ENCODE measurements around the gene MOB1B. TPM values are rescaled to one million over a fixed set of nuclear protein-coding genes. Genes with fewer than 3 reads are reported as not detected.

The MOB1B gene
- total RNA-seq, 4 donors from 2014 or later, result 8.3 to 17.9 (median 11.6) TPM

DNA sequence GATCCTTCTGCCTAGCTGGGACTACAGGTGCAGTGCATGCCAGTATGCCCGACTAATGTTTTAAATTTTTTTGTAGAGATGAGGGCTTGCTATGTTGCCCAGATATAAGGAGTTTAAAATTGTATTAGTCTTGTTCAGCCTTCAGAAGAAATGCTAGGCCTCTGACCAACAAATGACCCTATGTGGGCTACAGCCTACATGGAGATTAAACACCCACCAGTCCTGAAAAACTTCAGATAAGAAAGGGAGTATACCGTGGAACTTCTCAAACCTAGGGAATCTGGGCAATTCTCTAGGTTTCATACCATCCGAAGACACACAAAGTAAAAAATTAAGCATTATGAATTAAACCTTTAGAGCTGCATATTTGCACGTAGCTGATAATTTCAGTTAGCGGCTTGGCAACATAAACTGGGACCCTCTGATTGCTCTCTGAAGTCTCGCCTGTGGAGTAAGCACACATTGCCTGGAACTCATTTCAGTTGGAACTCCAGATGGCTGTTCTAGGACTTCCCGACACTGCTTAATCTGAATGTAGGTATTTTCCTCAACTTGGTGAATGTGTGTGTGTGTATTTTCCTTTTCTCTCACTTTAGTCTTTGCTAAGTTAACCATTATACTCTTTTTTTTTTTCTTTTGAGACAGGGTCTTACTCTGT, 33.0 kb downstream of the MOB1B start:
- TF ChIP-seq POLR2A (IDR thresholded peaks at IDR 0.05), result no peak
- no peaks in the 10 kb centered on the region for H3K27me3 ChIP-seq
- H3K9me3 ChIP-seq, result no peaks in the 10 kb centered on the region
- 87 to 97% methylated on average over 7 of the region's 7 CpGs for WGBS, 2 donors
- H3K4me1 ChIP-seq, result peaks cover 0 to 2% (median 0%) of the 10 kb centered on the region in 3 donors
- no peak overlapping the region for H3K27ac ChIP-seq
- no peaks in the 10 kb centered on the region for H3K36me3 ChIP-seq
- no peak for DNase-seq
- intact Hi-C loops (cut with DNase I), result no loop called here
- H3K4me3 ChIP-seq, result no peak overlapping the region

DNA sequence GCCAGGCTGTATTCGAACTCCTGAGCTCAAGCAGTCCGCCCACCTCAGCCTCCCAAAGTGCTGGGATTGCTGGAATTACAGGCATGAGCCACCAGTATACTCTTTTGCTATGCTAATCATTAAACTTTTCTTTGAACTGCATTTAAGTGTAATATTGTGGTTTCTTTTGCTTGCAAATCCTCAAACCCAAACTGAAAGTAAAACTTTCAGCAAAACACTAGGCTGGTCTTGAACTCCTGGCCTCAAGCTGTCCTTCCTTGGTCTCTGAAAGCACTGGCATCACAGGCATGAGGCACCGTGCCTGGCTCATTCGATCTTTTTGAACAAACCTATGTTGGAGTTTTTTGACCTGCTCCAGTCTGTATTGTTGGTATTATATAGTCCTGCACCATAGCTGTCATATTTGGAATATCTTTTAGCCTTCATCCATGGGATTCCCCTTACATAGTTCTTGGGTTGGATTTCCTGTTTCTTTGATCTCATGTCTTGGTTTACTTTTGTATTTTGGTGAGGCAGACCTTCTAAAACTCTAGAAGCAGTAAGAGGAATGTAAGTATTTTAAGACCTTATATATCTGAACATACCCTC, 34.1 kb downstream of the MOB1B start:
- H3K36me3 ChIP-seq, result no peaks in the 10 kb centered on the region
- no peak for DNase-seq
- no peak overlapping the region for H3K27ac ChIP-seq
- intact Hi-C loops (cut with DNase I), result no loop called here
- TF ChIP-seq, protein P1, sequence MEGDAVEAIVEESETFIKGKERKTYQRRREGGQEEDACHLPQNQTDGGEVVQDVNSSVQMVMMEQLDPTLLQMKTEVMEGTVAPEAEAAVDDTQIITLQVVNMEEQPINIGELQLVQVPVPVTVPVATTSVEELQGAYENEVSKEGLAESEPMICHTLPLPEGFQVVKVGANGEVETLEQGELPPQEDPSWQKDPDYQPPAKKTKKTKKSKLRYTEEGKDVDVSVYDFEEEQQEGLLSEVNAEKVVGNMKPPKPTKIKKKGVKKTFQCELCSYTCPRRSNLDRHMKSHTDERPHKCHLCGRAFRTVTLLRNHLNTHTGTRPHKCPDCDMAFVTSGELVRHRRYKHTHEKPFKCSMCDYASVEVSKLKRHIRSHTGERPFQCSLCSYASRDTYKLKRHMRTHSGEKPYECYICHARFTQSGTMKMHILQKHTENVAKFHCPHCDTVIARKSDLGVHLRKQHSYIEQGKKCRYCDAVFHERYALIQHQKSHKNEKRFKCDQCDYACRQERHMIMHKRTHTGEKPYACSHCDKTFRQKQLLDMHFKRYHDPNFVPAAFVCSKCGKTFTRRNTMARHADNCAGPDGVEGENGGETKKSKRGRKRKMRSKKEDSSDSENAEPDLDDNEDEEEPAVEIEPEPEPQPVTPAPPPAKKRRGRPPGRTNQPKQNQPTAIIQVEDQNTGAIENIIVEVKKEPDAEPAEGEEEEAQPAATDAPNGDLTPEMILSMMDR (IDR thresholded peaks at IDR 0.05), result no peak
- TF ChIP-seq POLR2A (IDR thresholded peaks at IDR 0.05), result no peak
- no peaks in the 10 kb centered on the region for H3K4me1 ChIP-seq
- WGBS, 2 donors, result 78 to 98% methylated on average over 4 of the region's 4 CpGs
- no peaks in the 10 kb centered on the region for H3K9me3 ChIP-seq
- no peaks in the 10 kb centered on the region for H3K27me3 ChIP-seq
- no peak overlapping the region for H3K4me3 ChIP-seq

DNA sequence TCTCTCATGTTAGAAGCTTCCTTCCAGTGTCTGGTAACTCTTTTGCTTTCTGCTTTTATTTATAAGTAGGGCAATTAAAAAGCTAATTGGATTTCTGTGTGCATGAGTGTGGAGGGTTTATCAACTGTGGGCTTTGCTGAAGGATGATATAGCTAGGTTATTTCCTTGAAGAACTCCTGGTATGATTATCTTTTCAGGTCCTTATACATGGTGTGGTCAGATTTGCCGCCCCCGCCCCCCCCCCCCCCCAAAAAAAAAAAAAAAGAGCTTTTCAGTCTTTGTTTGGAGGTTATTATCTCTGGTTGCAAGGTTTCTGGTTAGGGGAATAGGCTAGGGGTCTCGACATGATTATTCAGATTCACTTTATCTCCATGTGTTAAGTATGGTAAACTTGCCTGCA, 35.9 kb downstream of the MOB1B start:
- Histone ChIP-seq H3K27ac (no peak overlapping the region), H3K4me3 (no peak overlapping the region), H3K36me3 (no peaks in the 10 kb centered on the region), H3K9me3 (no peaks in the 10 kb centered on the region), H3K4me1 (no peaks in the 10 kb centered on the region), H3K27me3 (no peaks in the 10 kb centered on the region)
- WGBS, 2 donors, result 50 to 64% methylated on average over 1 of the region's 3 CpGs
- TF ChIP-seq, protein P1 (IDR thresholded peaks at IDR 0.05), result no peak
- TF ChIP-seq POLR2A (IDR thresholded peaks at IDR 0.05), result no peak
- no peak for DNase-seq
- intact Hi-C loops (cut with DNase I), result no loop called here

DNA sequence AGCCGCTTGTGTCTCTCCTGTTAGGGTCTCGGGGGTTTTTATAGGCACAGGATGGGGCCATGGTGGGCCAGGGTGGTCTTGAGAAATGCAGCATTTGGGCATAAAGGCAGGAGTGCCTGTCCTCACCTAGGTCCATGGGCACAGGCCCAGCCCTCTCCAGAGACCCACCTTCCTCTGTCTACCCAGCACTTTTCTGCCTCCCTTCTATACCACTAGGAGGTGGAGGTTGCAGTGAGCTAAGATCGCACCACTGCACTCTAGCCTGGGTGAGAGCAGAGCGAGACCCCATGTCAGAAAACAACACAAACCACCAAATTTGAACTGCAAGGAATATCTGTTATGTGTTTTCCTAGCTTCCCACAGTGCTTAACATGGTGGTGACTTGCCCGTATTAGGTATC, 38.0 kb downstream of the MOB1B start:
- DNase-seq, result no peak
- H3K9me3 ChIP-seq, result no peaks in the 10 kb centered on the region
- H3K27me3 ChIP-seq, result no peaks in the 10 kb centered on the region
- H3K4me1 ChIP-seq, result no peaks in the 10 kb centered on the region
- intact Hi-C loops (cut with DNase I), result no loop called here
- TF ChIP-seq, protein P1 (IDR thresholded peaks at IDR 0.05), result no peak
- no peak for TF ChIP-seq POLR2A (IDR thresholded peaks at IDR 0.05)
- no peak overlapping the region for H3K4me3 ChIP-seq
- 96 to 97% methylated on average over 2 to 5 of the region's 5 CpGs for WGBS, 2 donors
- H3K27ac ChIP-seq, result no peak overlapping the region
- H3K36me3 ChIP-seq, result no peaks in the 10 kb centered on the region

DNA sequence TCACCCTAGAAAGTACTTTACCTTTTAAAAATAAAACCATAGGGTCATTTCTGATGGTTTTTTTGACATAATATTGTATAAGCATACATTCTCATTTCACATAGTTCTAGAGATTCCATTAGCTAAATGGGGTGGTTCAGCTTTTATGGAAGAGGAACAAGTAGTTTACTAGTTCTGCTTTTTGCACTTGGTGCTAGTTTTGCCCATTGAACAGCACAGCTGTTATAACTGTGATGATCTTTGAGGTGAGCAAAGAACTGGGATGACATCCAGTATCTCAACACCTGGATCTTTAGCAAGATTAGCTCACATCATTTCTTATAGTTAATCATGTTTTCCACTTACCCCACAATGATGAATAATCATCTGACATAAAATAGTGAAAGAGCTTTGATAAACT, 40.9 kb downstream of the MOB1B start:
- no peaks in the 10 kb centered on the region for H3K9me3 ChIP-seq
- no peak for DNase-seq
- intact Hi-C loops (cut with DNase I), result no loop called here

More for the DNA sequence above, 40.9 kb downstream of the MOB1B start:
- no peak overlapping the region for H3K27ac ChIP-seq
- no peaks in the 10 kb centered on the region for H3K36me3 ChIP-seq
- TF ChIP-seq, protein P1 (IDR thresholded peaks at IDR 0.05), result no peak
- no peak for TF ChIP-seq POLR2A (IDR thresholded peaks at IDR 0.05)
- no peaks in the 10 kb centered on the region for H3K27me3 ChIP-seq
- H3K4me3 ChIP-seq, result no peak overlapping the region
- no peaks in the 10 kb centered on the region for H3K4me1 ChIP-seq

Data from esophagus squamous epithelium (tissue), 5 donors.